ENCODE data around the gene QRICH1.

The QRICH1 gene

DNA sequence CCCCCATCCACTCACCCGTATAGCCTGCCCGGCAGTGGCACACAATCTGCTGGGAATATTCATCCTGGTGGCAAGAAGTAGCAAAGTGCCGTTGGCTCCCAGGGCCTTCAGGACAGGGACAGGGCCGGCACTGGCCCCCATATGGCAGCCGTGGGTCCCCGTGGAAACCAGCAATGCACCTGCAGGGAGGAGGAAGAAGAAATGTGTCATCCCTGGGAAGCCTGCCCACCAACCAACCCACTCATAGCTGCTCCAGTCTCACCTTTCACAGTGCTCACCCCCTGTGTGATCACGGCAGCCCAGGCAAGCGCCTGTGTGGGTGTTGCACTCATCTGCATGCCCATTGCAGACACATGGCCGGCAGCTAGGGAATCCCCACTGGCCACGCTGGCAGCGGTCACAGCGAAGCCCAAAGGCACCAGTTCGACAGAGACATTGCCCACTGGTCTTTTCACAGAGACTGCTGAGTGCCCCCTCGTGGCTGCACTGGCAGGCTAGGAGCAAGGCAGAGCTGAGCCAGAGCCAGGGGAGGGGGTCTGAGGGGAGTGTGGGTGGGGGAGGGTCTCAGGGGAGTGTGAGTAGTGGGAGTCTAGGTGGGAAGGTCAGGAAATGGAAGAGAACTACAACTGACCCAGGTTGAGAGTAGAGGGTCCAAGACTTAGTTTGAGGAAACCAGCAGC is 31.3 kb upstream of the QRICH1 start:
- H3K27me3 ChIP-seq (ENCODE audit: control insufficient read depth, low read length), result no peaks in the 10 kb centered on the region
- no peaks in the 10 kb centered on the region for H3K9me2 ChIP-seq (replicated peaks; ENCODE audit: control insufficient read depth, low read length)
- peaks cover 4% of the 10 kb centered on the region for H3K79me2 ChIP-seq (ENCODE audit: control insufficient read depth, low read length)
- no peak for TF ChIP-seq EZH2phosphoT487 (IDR thresholded peaks at IDR 0.05; ENCODE audit: borderline replicate concordance, low read length)
- TF ChIP-seq, protein P1, sequence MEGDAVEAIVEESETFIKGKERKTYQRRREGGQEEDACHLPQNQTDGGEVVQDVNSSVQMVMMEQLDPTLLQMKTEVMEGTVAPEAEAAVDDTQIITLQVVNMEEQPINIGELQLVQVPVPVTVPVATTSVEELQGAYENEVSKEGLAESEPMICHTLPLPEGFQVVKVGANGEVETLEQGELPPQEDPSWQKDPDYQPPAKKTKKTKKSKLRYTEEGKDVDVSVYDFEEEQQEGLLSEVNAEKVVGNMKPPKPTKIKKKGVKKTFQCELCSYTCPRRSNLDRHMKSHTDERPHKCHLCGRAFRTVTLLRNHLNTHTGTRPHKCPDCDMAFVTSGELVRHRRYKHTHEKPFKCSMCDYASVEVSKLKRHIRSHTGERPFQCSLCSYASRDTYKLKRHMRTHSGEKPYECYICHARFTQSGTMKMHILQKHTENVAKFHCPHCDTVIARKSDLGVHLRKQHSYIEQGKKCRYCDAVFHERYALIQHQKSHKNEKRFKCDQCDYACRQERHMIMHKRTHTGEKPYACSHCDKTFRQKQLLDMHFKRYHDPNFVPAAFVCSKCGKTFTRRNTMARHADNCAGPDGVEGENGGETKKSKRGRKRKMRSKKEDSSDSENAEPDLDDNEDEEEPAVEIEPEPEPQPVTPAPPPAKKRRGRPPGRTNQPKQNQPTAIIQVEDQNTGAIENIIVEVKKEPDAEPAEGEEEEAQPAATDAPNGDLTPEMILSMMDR (IDR thresholded peaks at IDR 0.05; ENCODE audit: low read depth, low read length, poor library complexity, severe bottlenecking), result peak; percentile 43
- no peaks in the 10 kb centered on the region for H3K9me3 ChIP-seq (ENCODE audit: control insufficient read depth, insufficient read depth, low read length)
- H4K20me1 ChIP-seq (ENCODE audit: control insufficient read depth, insufficient read depth, low read depth, low read length), result no peaks in the 10 kb centered on the region
- H3K4me2 ChIP-seq (ENCODE audit: low read length), result no peak overlapping the region
- H3F3A ChIP-seq (ENCODE audit: control insufficient read depth, insufficient read depth), result peaks cover 7% of the 10 kb centered on the region
- peaks cover 4% of the 10 kb centered on the region for H3K36me3 ChIP-seq (ENCODE audit: control insufficient read depth, low read length)
- no peak overlapping the region for H3K27ac ChIP-seq (ENCODE audit: low read depth, low read length)
- no peak overlapping the region for H3K4me3 ChIP-seq (ENCODE audit: low read length)
- H3K4me1 ChIP-seq (ENCODE audit: control insufficient read depth, low read length), result peaks cover 13% of the 10 kb centered on the region

DNA sequence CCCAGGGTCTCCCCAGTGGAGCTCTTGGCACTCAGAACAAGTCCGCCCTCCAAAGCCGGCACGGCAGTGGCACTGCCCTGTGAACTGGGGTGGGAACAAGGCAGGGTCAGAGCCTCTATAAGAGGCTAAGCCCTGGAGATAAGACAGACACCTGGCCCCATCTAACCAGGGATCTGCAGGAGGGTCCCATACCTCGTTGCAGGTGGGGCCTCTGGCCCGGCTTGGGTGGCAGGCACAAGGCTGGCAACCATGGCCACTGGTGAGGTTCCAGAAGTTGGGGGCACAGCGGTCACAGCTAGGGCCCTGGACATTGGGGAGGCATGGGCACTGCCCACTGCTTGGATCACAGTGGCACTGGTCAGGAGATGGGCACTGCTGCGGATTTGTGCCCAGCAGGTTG is 30.3 kb upstream of the QRICH1 start:
- Histone ChIP-seq H3K9me2 (replicated peaks; ENCODE audit: control insufficient read depth, low read length) (no peaks in the 10 kb centered on the region), H3K36me3 (ENCODE audit: control insufficient read depth, low read length) (peaks cover 8% of the 10 kb centered on the region), H3F3A (ENCODE audit: control insufficient read depth, insufficient read depth) (peaks cover 9% of the 10 kb centered on the region), H3K4me1 (ENCODE audit: control insufficient read depth, low read length) (peaks cover 21% of the 10 kb centered on the region), H3K27ac (ENCODE audit: low read depth, low read length) (no peak overlapping the region), H3K4me2 (ENCODE audit: low read length) (no peak overlapping the region), H4K20me1 (ENCODE audit: control insufficient read depth, insufficient read depth, low read depth, low read length) (no peaks in the 10 kb centered on the region), H3K4me3 (ENCODE audit: low read length) (no peak overlapping the region), H3K27me3 (ENCODE audit: control insufficient read depth, low read length) (no peaks in the 10 kb centered on the region), H3K9me3 (ENCODE audit: control insufficient read depth, insufficient read depth, low read length) (no peaks in the 10 kb centered on the region), H3K79me2 (ENCODE audit: control insufficient read depth, low read length) (peaks cover 13% of the 10 kb centered on the region)
- no peak for TF ChIP-seq EZH2phosphoT487 (IDR thresholded peaks at IDR 0.05; ENCODE audit: borderline replicate concordance, low read length)
- TF ChIP-seq, protein P1 (IDR thresholded peaks at IDR 0.05; ENCODE audit: low read depth, low read length, poor library complexity, severe bottlenecking), result no peak

DNA sequence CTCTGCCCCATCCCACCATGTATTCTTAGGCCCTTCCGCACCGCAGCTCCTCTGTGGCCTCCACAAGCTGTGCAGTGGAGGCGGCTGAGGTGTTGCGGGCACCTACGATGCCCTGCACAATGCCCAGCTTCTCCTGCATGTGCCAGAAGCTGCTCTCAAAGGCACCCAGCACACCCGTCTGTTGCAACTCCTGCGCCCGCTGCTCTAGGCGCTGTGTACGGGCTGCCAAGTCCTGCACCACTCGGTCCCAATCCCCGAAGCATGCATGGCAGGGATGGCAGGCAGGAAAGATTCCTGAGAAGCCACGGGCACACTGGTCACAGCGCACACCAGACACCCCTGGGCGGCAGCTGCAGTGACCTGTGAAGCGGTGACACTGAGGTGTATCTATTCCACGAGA is 29.8 kb upstream of the QRICH1 start:
- Histone ChIP-seq H4K20me1 (ENCODE audit: control insufficient read depth, insufficient read depth, low read depth, low read length) (no peaks in the 10 kb centered on the region), H3K9me3 (ENCODE audit: control insufficient read depth, insufficient read depth, low read length) (no peaks in the 10 kb centered on the region), H3K4me3 (ENCODE audit: low read length) (no peak overlapping the region), H3K27ac (ENCODE audit: low read depth, low read length) (no peak overlapping the region), H3K4me1 (ENCODE audit: control insufficient read depth, low read length) (peaks cover 19% of the 10 kb centered on the region), H3F3A (ENCODE audit: control insufficient read depth, insufficient read depth) (peaks cover 9% of the 10 kb centered on the region), H3K36me3 (ENCODE audit: control insufficient read depth, low read length) (peaks cover 13% of the 10 kb centered on the region), H3K27me3 (ENCODE audit: control insufficient read depth, low read length) (no peaks in the 10 kb centered on the region), H3K9me2 (replicated peaks; ENCODE audit: control insufficient read depth, low read length) (no peaks in the 10 kb centered on the region), H3K79me2 (ENCODE audit: control insufficient read depth, low read length) (peaks cover 19% of the 10 kb centered on the region), H3K4me2 (ENCODE audit: low read length) (no peak overlapping the region)
- no peak for TF ChIP-seq EZH2phosphoT487 (IDR thresholded peaks at IDR 0.05; ENCODE audit: borderline replicate concordance, low read length)
- TF ChIP-seq, protein P1 (IDR thresholded peaks at IDR 0.05; ENCODE audit: low read depth, low read length, poor library complexity, severe bottlenecking), result no peak

Measured in DOHH2 (cell line).